Measurements from ENCODE around the gene MMAB.

MMAB gene

DNA sequence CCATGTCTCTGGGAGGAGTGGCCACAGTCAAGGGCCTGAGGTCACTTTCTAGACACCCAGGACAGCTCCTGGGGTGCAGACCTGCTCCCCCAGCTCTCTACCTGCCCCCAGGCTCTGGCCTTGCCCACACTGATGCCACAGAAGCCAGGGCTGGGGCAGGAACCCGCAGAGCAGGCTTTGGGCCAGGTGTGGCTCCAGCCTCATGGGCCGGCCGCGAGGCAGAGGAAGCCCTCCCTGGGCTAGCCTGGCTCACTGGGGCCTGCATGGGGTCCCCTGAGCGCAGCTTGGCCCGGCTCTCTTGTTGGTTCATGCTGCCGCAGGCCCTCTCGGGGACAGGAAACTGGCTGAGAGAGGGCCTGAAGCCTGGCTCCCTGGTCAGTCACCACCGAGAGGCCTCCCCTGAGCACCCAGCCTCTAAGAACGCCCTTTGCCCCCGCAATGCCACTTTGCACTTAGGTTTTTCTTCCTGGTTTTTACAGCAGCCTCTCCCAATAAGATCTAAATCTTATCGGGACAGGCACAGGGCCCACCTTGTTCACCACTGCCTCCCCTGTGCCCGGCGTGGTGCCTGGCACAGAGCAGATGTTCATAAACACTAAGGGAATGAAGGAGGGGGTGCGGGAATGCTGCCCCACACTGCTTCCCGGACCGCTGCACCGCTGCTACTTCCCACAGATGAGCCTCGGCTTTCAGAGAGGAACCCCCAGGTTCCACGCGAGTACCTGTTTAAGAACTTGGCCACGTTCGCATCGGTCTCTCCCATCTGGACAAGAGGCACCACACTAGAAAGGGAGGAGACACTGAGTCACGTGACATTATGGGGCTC, 14.7 kb downstream of the MMAB start:
- ATAC-seq, result no peak

GRCh38 chr12:109557805-109558204, 15.5 kb downstream of the MMAB start:
- ATAC-seq, result no peak

DNA sequence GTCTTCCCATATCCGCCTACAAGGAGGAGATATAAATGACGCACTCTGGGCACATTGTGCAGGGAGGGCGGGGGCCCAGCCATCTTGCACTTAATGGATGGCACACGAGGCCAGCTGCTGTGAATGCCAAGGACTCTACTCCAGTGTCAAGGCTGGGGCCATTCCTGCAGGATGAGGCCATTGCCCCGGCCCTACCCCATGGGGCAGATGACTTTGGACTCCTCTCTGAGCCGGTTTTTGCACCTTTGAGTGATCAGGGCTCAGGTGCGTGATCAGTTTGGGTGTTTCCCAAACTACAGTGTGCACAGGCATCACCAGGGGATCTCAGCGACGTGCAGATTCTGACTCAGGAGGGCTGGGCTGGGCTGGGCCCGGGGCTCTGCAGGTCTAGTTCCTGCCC, 16.1 kb downstream of the MMAB start:
- ATAC-seq, result no peak

- no peak for ATAC-seq
Observed at GRCh38 chr12:109555431-109556315, 17.6 kb downstream of the MMAB start.

- no peak for ATAC-seq
Observed at GRCh38 chr12:109554761-109555160, 18.5 kb downstream of the MMAB start.

DNA sequence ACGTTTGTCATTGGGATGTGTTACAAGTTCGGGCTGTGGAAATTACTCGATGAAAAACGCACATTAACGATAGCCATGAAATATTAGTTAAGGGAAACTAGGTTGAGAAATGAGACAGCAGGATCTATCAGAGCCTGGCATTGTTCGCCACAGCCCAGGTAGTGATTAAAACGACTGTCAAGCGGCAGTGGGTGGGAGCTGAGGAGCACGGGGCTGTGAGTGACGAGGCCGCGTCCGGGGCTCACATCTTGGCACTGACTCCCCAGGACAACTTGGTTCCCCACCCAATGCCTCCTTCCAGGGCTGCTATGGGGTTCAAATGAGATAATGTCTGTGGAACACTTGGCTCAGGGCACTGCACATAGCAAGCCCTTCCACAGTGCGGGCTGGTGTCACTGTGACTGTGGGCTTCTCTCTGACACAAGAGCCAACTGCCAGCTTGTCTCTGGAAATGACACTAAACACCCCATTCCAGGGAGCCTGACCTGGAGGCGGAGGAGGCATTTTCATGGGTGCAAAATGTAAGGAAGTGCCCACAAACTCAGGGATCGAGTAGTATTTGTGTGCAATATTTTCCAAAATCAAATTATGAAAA, 19.3 kb downstream of the MMAB start:
- no peak for ATAC-seq

GRCh38 chr12:109553483-109553882, 19.8 kb downstream of the MMAB start:
- no peak for ATAC-seq

DNA sequence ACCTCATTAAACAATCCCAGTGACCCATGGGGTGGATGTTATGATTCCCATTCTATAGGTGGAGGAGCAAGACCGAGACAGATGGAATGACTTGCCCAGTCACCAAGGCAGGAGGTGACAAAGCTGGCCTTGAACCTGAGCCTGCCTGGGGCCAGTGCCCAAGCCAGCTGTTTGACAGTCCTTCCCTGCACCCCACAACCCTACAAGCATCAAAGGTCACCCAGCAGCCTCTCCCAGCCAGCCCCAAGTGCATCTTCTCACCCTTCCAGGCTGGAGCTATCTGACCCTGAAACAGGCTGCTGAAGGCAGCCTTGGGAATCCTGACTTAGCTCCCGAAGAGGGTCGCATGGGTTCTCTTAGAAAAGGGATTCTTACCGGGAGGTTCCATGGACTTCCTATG, 20.3 kb downstream of the MMAB start:
- ATAC-seq, result no peak

DNA sequence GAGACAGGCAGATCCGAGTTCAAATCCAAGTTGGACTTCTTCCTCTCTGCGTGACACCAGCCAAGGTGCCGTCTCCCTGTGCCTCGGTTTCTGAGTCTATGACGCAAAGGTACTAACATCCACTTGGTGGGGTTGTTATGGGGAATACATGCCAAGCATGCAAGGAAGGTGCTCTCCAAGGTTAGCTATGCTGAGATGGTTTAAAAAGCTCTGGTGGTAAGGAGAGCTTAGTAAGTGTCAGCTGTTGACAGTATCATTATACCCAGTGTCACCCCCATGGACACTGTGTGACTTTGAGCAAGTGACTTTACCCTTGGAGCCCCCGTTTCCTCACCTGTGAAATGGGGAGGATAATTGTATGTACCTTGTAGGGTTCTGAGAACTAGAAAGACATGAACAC, 22.2 kb downstream of the MMAB start:
- no peak for ATAC-seq

GRCh38 chr12:109550281-109550680, 23.0 kb downstream of the MMAB start:
- no peak for ATAC-seq

DNA sequence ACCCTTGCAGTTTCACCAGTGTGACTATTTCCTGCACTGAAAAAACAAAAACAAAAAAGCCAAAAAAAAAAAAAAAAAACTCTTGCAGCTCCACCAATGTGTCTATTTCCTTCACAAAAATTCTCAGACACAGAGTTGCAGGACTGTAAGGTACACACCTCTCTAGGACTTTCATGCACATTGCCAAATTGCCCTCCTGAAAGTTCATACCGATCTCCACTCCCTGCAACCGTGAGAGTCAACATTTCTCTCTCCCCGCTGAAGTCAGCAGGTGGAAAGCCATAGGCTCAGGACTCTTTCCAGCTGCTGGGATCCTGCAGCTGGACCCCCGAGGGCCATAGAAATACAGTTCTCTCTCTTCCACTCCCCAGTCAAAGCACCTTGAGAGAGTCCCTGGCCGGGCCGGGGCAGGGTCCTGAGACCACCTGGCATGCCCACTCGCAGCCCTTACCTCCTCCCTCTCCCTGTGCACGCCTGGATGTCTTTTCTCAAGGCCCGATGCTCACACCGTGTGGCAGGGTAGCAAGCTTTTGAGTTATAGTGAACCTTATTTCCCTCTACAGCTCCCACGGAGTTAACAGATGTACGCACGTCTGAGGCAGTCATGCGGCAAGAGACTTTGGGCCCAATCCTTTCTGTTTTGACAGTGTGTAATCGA, 23.6 kb downstream of the MMAB start:
- ATAC-seq, result no peak

DNA sequence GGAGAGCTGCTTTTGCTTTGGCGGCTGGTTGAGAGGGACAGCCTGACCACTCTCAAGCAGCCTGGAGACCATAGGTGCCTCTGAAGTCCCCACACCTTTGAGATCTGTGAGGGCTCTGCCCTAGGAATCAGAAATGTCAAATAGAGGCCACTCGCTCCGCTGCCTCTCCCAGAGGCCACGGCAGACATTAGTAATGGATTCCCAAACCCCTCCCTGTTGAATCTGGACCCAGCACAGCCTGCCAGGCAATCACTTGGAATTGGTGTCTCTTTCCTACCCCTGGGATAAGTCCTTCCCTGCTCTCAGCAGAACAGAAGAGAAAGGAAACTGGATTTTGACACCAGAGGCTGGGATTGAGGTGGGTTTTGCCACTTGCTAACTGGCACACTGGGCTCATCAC, 25.0 kb downstream of the MMAB start:
- no peak for ATAC-seq

DNA sequence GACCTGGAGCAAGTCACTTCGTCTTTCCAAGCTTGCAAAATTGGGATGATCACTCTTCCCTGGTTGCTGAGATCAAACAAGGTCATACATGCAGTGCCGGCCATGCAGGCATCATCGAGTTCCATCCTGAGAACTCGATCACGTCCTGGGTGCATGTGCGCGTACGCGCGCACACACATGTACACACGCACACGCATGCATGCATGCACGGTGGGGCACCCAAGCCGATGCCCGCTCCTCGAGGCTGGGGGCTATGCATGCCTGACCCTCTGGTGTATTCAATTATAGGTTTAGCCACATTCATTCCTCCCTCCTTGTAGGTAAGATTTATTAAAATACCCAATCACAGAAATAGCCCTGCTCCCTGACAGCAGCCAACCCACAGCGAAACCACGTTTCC, 26.0 kb downstream of the MMAB start:
- ATAC-seq, result no peak

- ATAC-seq, result no peak
Observed at GRCh38 chr12:109545826-109546225, 27.5 kb downstream of the MMAB start.

DNA sequence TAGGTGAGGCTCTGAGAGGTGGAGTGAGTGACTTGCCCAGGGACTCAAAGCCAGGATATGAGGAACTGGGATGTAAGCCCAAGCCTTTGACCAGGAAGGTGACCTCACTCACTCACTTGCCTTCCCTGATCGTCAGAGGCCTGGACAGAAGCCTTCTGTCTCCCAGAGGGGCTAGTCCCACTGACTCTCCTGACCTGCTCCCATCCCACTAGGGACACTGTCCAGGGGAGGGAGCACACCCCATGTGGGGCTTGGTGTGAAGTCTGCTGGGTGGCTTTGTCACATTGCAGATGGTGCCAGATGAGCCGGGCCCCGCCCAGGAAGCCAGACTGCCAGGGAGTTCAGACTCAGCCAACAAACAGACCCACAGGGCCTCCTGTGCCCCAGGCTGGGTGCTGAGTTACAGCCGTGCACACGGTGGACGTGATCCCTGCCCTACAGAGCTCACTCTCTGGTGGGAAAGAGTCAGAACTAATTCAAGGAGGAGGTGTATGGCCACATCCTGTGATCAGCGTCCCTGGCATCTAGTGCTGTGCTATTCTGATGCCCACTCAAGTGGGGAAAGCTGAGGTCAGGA, 28.3 kb downstream of the MMAB start:
- no peak for ATAC-seq

DNA sequence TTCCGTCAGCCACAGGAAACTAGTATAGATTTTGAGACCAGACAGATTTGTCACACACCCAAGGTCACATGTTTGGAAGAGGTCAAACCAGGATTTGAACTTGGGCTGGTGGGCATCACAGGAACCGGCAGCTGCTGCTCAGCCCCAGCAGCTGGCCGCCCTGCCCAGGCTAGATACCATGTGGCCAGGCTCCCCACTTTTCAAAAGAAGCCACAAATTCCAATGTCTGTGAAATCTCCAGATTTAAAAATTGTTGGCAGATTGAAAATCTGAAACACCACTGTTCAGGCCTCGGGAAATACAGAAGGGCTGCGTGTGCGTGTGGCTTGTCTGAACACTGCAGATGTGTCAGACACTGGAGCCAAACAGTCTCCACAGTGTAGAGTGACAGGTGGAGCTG, 30.4 kb downstream of the MMAB start:
- no peak for ATAC-seq

- no peak for ATAC-seq
Observed at GRCh38 chr12:109542014-109542413, 31.3 kb downstream of the MMAB start.

- ATAC-seq, result no peak
Observed at GRCh38 chr12:109541413-109541726, 31.9 kb downstream of the MMAB start.

DNA sequence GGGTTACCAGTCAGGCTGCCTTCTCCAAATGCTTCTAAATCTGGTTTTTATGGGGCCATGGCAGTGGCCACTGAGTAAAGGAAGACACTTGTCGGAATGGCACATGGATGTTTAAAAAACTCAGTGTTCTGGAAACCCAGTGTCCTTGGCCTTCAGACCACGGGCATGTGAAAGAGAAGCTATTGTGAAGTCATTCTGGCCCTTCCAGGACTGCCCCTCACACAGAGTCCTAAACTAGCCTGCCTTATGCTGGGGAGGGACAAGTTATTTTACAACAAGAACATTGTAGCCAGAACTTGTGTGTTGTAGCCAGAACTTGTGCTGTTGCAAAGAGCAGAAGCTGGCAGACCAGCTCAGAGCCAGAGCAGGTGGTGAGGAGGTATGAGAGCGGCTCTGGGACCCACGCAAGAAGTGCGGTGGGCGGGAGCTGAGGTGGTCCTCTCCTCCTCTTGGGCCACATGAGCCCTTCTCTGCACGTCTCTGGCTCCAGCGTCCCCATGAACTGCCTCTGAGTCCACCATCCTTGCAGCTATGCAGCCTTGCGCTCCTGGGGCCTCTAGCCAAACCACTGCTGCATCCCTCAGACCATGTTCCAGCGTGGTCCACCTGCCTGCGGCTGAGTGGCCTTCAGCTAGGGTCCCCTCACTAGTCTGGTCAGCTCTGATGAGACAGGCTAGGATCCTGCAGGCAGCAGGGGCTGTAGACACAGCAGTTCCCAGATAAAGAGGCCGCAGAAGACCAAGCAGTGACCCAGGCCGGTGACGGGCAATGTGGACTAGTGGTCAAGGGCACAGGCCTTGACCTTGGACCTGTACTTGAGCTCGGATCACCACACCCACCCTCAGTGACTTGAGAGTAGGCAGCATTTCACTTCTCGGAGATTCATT, 32.5 kb downstream of the MMAB start:
- no peak for ATAC-seq

GRCh38 chr12:109539508-109539907, 33.8 kb downstream of the MMAB start:
- no peak for ATAC-seq

DNA sequence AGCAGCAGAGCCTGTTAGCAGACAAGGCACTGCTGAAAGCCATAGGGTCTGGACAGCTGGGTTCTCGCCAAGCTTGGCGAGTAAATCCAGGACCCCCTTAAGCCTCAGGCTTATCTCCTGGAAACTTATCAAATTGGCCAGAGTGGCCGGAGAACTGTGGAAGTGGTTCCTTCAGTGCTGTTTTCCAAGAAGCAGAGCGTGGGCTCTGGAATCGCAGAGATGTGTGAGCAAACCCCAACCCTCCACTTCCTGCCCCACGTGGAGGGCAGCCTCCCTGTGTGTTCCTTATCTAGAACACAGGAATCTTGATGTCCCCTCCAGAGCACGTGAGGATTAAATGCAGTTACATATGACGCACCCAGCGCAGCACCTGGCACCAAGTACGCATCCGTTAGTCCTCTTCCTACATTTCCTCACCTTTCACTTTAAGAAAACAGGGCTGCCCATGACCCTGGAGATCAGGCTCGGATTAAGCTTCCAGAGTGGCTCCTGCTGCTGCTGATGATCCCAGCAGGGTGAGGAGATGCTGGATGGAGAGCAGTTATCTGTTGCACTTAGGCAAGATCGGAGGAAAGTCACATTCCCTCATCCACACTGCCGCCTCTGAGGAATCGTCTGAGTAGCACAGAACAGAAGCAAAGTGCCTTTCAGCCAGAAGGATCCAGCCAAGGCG, 35.0 kb downstream of the MMAB start:
- no peak for ATAC-seq

All from activated CD4-positive, CD25-positive, alpha-beta regulatory T cell treated with anti-CD3 and anti-CD28 coated beads, Interleukin-2, amount 50 U/mL, for 24 hours (primary cell).